ENCODE data around the gene GPR18. TPM values are rescaled to one million over a fixed set of nuclear protein-coding genes. Genes with fewer than 3 reads are reported as not detected.

GPR18 gene
- total RNA-seq, 1 experiment from 2014 or later = not detected

GRCh38 chr13:99275093-99275469, 16.9 kb upstream of the GPR18 start:
- peaks cover 38% of the 10 kb centered on the region for H3K79me2 ChIP-seq (ENCODE audit: low read depth)
- CTCF ChIA-PET = no interaction called here
- no peaks in the 10 kb centered on the region for H3K9me2 ChIP-seq (ENCODE audit: insufficient read depth)
- H3K27ac ChIP-seq = no peak overlapping the region
- H3K36me3 ChIP-seq (ENCODE audit: low read depth) = peaks cover 10% of the 10 kb centered on the region
- H4K20me1 ChIP-seq (ENCODE audit: insufficient read depth) = peaks cover 23% of the 10 kb centered on the region
- H3F3A ChIP-seq (ENCODE audit: insufficient read depth, low read depth) = peaks cover 7% of the 10 kb centered on the region; the same call in 1 of the 2 replicates
- DNase-seq = no peak
- no peak overlapping the region for H3K4me2 ChIP-seq
- H3K27me3 ChIP-seq (ENCODE audit: insufficient read depth, low read depth) = no peaks in the 10 kb centered on the region
- POLR2A ChIA-PET (ENCODE audit: unreplicated experiment) = no interaction called here
- no peaks in the 10 kb centered on the region for H3K4me1 ChIP-seq (replicated peaks; ENCODE audit: insufficient read depth)
- H3K4me3 ChIP-seq = no peak overlapping the region
- no peak for TF ChIP-seq EZH2 (IDR thresholded peaks at IDR 0.05; ENCODE audit: low read depth)
- TF ChIP-seq CTCF (conservative IDR thresholded peaks at IDR 0.05) = no peak
- H2AFZ ChIP-seq = no peak overlapping the region
- intact Hi-C loops (cut with micrococcal nuclease; ENCODE audit: unreplicated experiment) = no loop called here
- no TSS peak for BruUV-seq (replicated peaks)
- no peaks in the 10 kb centered on the region for H3K9me3 ChIP-seq (ENCODE audit: insufficient read depth, low read depth)

GRCh38 chr13:99273128-99273527, 14.9 kb upstream of the GPR18 start:
- DNase-seq = no peak
- no peaks in the 10 kb centered on the region for H3K27me3 ChIP-seq (ENCODE audit: insufficient read depth, low read depth)
- no peaks in the 10 kb centered on the region for H3K4me1 ChIP-seq (replicated peaks; ENCODE audit: insufficient read depth)
- no peak overlapping the region for H3K27ac ChIP-seq
- no TSS peak for BruUV-seq (replicated peaks)
- no peak overlapping the region for H3K4me2 ChIP-seq
- peaks cover 27% of the 10 kb centered on the region for H4K20me1 ChIP-seq (ENCODE audit: insufficient read depth)
- no peak overlapping the region for H3K4me3 ChIP-seq
- TF ChIP-seq CTCF (conservative IDR thresholded peaks at IDR 0.05) = no peak
- no peak for TF ChIP-seq EZH2 (IDR thresholded peaks at IDR 0.05; ENCODE audit: low read depth)
- H2AFZ ChIP-seq = no peak overlapping the region
- H3K79me2 ChIP-seq (ENCODE audit: low read depth) = peaks cover 39% of the 10 kb centered on the region
- H3K9me3 ChIP-seq (ENCODE audit: insufficient read depth, low read depth) = no peaks in the 10 kb centered on the region
- H3K9me2 ChIP-seq (ENCODE audit: insufficient read depth) = no peaks in the 10 kb centered on the region
- CTCF ChIA-PET = no interaction called here
- H3F3A ChIP-seq (ENCODE audit: insufficient read depth, low read depth) = peaks cover 20% of the 10 kb centered on the region; the same call in 1 of the 2 replicates
- POLR2A ChIA-PET (ENCODE audit: unreplicated experiment) = no interaction called here
- peaks cover 5% of the 10 kb centered on the region; the same call in 1 of the 2 replicates for H3K36me3 ChIP-seq (ENCODE audit: low read depth)
- intact Hi-C loops (cut with micrococcal nuclease; ENCODE audit: unreplicated experiment) = no loop called here

GRCh38 chr13:99272481-99272880, 14.3 kb upstream of the GPR18 start:
- TF ChIP-seq CTCF (conservative IDR thresholded peaks at IDR 0.05) (no peak), EZH2 (IDR thresholded peaks at IDR 0.05; ENCODE audit: low read depth) (no peak)
- POLR2A ChIA-PET (ENCODE audit: unreplicated experiment) = no interaction called here

More at GRCh38 chr13:99272481-99272880, 14.3 kb upstream of the GPR18 start:
- H3K4me1 ChIP-seq (replicated peaks; ENCODE audit: insufficient read depth) = no peaks in the 10 kb centered on the region
- H3K4me2 ChIP-seq = no peak overlapping the region
- no peaks in the 10 kb centered on the region for H3K9me3 ChIP-seq (ENCODE audit: insufficient read depth, low read depth)
- H3K27me3 ChIP-seq (ENCODE audit: insufficient read depth, low read depth) = no peaks in the 10 kb centered on the region
- peaks cover 39% of the 10 kb centered on the region for H3K79me2 ChIP-seq (ENCODE audit: low read depth)
- peaks cover 5% of the 10 kb centered on the region; the same call in 1 of the 2 replicates for H3K36me3 ChIP-seq (ENCODE audit: low read depth)
- intact Hi-C loops (cut with micrococcal nuclease; ENCODE audit: unreplicated experiment) = no loop called here
- no peak for DNase-seq
- no peaks in the 10 kb centered on the region for H3K9me2 ChIP-seq (ENCODE audit: insufficient read depth)
- no peak overlapping the region for H3K27ac ChIP-seq
- CTCF ChIA-PET = no interaction called here
- H3K4me3 ChIP-seq = no peak overlapping the region
- peaks cover 27% of the 10 kb centered on the region for H4K20me1 ChIP-seq (ENCODE audit: insufficient read depth)
- H2AFZ ChIP-seq = no peak overlapping the region
- H3F3A ChIP-seq (ENCODE audit: insufficient read depth, low read depth) = peaks cover 24% of the 10 kb centered on the region; the same call in 1 of the 2 replicates
- BruUV-seq (replicated peaks) = no TSS peak

Measured in PC-9 (cell line).